ENCODE data around the gene PIBF1. TPM values are rescaled to one million over a fixed set of nuclear protein-coding genes. Genes with fewer than 3 reads are reported as not detected.

Gene PIBF1
- total RNA-seq, 1 donor from 2014 or later, result 32.7 TPM

DNA sequence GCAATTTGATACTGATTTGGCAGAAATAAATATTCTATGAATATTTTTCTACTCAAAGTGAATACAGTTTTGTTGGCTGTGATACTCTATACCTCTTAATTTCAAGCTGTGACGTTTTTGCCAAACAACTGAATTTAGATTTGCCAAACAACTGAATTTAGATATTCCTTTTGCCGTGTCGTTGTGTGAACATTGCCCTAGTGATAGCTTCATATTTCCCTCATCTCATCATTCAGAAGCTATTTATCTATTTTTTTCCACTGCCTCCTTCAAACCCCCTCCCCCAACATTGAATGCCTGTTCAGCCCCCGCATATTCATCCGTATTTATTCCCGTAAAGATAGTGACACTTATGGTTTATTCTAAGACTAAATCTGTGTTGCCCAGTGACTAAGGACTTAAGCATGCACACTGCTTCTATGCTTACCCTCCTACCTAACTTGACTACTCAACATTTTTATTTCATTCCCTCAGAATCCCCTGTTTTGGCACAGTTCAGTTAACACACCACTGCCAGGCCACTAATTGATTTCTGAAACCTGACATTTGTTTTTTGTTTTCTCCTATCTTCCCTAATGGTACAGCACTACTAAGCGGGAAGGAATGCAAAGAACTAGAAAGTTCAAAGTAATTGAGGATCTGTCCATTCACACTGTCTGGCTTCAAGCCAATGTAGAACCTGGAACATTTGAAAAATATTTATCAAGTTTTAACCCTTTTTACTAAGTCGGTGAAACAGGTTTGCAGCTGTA, 274.1 kb downstream of the PIBF1 start:
- CTCF ChIA-PET, result no interaction called here
- Mint-ChIP-seq H3K4me3 (no peak overlapping the region), H3K27me3 (peaks cover 42% of the 10 kb centered on the region), H3K27ac (no peak overlapping the region), H3K36me3 (ENCODE audit: low read depth) (peaks cover 2% of the 10 kb centered on the region), H3K4me1 (peaks cover 18% of the 10 kb centered on the region), H3K9me3 (no peaks in the 10 kb centered on the region)
- TF ChIP-seq, protein P1, sequence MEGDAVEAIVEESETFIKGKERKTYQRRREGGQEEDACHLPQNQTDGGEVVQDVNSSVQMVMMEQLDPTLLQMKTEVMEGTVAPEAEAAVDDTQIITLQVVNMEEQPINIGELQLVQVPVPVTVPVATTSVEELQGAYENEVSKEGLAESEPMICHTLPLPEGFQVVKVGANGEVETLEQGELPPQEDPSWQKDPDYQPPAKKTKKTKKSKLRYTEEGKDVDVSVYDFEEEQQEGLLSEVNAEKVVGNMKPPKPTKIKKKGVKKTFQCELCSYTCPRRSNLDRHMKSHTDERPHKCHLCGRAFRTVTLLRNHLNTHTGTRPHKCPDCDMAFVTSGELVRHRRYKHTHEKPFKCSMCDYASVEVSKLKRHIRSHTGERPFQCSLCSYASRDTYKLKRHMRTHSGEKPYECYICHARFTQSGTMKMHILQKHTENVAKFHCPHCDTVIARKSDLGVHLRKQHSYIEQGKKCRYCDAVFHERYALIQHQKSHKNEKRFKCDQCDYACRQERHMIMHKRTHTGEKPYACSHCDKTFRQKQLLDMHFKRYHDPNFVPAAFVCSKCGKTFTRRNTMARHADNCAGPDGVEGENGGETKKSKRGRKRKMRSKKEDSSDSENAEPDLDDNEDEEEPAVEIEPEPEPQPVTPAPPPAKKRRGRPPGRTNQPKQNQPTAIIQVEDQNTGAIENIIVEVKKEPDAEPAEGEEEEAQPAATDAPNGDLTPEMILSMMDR (IDR thresholded peaks at IDR 0.05), result no peak
- POLR2A ChIA-PET, result no interaction called here
- DNase-seq, result no peak
- intact Hi-C loops (cut with micrococcal nuclease), result loop anchor here (5.0 kb wide), 2 partner anchors 1236 to 1764 kb away; no protein-coding TSS in a partner anchor
- ATAC-seq (ENCODE audit: low read depth), result no peak

DNA sequence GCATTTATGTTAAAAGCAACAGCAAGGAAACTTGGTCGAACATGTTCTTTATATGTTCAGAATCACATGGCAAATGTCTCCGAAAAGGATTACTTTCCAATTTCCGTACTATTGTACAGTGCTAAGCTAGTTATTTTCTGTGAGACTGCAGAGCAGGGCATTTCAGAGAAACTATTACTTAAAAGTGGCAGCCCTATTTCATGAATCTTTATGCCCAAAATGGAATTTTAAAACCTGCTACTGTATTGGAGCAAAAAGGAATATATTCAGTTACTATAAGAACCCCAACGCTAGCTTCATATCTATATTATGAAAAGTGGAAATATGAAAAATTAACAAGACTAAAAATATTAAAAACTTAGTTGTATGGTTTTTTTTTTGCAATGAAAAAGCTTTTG, 274.6 kb downstream of the PIBF1 start:
- ATAC-seq (ENCODE audit: low read depth), result no peak
- intact Hi-C loops (cut with micrococcal nuclease), result loop anchor here (5.0 kb wide), 2 partner anchors 1236 to 1764 kb away; no protein-coding TSS in a partner anchor

DNA sequence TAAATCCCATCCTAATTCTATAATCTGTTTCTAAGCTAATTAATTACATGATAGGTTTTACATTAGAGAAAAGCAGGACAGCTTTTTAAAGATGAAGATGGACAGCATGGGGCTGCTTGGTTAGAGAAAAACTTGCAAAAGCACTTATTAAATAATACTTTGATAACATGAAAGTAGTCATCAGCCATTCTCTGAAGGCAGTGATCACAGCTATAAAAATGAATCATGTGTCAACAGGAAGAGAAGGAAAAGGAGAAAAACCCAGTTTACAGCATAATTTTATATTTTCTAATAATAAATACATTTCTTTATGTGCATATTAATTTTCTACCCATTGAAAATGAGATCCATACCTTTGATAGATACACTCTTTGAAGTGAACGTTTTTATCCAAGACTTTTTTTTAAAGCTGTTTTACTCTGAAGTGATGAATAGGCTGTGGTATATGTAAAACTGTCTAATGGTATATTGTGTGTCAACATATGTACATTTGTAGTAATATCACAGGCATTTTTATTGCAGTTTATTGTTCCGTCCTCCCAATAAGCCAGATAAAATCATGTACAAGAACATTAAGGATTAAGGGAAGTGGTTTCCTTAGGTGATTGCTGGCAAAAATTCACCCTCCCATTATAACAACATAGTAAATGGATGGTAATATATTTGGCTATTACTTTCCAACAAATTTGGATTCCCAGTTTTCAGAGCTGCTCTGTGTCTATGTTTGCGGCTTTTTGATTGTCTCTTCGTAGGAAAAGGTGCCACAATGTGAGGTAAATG, 275.5 kb downstream of the PIBF1 start:
- TF ChIP-seq, protein P1 (IDR thresholded peaks at IDR 0.05), result no peak
- Mint-ChIP-seq H3K27me3 (peaks cover 38% of the 10 kb centered on the region), H3K4me1 (peaks cover 18% of the 10 kb centered on the region), H3K9me3 (no peaks in the 10 kb centered on the region), H3K27ac (no peak overlapping the region), H3K36me3 (ENCODE audit: low read depth) (peaks cover 2% of the 10 kb centered on the region), H3K4me3 (no peak overlapping the region)
- no peak for DNase-seq
- ATAC-seq (ENCODE audit: low read depth), result no peak
- POLR2A ChIA-PET, result no interaction called here
- CTCF ChIA-PET, result no interaction called here
- intact Hi-C loops (cut with micrococcal nuclease), result loop anchor here (1.0 to 5.0 kb wide), 4 partner anchors 275 to 1765 kb away; partner anchors contain the start of genes BORA, MZT1 and PIBF1

More for the DNA sequence above, 274.6 kb downstream of the PIBF1 start:
- H3K4me3 Mint-ChIP-seq, result no peak overlapping the region
- peaks cover 2% of the 10 kb centered on the region for H3K36me3 Mint-ChIP-seq (ENCODE audit: low read depth)
- TF ChIP-seq, protein P1 (IDR thresholded peaks at IDR 0.05), result no peak
- CTCF ChIA-PET, result no interaction called here
- no peaks in the 10 kb centered on the region for H3K9me3 Mint-ChIP-seq
- peaks cover 38% of the 10 kb centered on the region for H3K27me3 Mint-ChIP-seq
- no peak for DNase-seq
- H3K27ac Mint-ChIP-seq, result no peak overlapping the region
- POLR2A ChIA-PET, result no interaction called here
- H3K4me1 Mint-ChIP-seq, result peaks cover 18% of the 10 kb centered on the region

DNA sequence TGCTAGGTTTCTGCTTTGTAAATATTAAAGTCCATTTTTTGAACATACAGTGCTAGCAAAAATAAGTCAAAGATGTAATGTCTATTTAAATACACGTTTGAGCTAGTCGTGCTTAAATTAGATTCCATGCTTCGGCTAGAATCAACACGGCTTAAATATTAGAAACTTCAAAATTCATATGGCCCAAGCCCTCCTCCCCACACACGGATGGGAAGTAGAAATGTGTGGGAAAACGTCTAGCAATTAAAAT, 276.1 kb downstream of the PIBF1 start:
- no peaks in the 10 kb centered on the region for H3K9me3 Mint-ChIP-seq
- CTCF ChIA-PET, result no interaction called here
- TF ChIP-seq, protein P1 (IDR thresholded peaks at IDR 0.05), result no peak

DNA sequence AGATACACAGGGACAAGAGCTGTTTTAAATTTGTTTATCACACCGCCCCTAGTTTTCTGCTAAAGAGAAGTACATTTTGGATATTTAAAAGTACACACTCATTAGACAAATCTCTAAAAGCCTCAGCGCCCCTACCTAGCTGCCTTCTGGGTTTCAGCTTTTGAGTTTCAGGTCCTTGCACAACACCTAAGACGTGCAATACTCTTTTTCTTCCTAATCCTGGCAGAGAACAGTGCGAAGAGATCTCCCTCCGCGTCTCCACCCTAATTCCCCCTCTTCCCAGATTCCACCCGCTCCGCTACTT, 276.5 kb downstream of the PIBF1 start:
- intact Hi-C loops (cut with micrococcal nuclease), result loop anchor here (1.0 to 5.0 kb wide), 4 partner anchors 276 to 1766 kb away; partner anchors contain the start of genes BORA, MZT1 and PIBF1
- ChIA-PET CTCF (interaction anchor here (0.6 kb wide), 1 partner anchor 26 kb away, joined by 3 read pairs; no protein-coding TSS in a partner anchor), POLR2A (no interaction called here)
- no peaks in the 10 kb centered on the region for H3K9me3 Mint-ChIP-seq
- H3K4me1 Mint-ChIP-seq, result peaks cover 18% of the 10 kb centered on the region
- H3K4me3 Mint-ChIP-seq, result peak overlapping the region; percentile 91
- no peak for DNase-seq
- peak overlapping the region; percentile 54 for H3K27ac Mint-ChIP-seq
- H3K36me3 Mint-ChIP-seq (ENCODE audit: low read depth), result peaks cover 2% of the 10 kb centered on the region
- TF ChIP-seq, protein P1 (IDR thresholded peaks at IDR 0.05), result no peak
- H3K27me3 Mint-ChIP-seq, result peaks cover 38% of the 10 kb centered on the region
- ATAC-seq (ENCODE audit: low read depth), result peak; percentile 4

More for the DNA sequence above, 276.1 kb downstream of the PIBF1 start:
- Mint-ChIP-seq H3K27me3 (peaks cover 38% of the 10 kb centered on the region), H3K4me3 (peak overlapping the region; percentile 91), H3K27ac (no peak overlapping the region), H3K4me1 (peaks cover 18% of the 10 kb centered on the region), H3K36me3 (ENCODE audit: low read depth) (peaks cover 2% of the 10 kb centered on the region)
- ATAC-seq (ENCODE audit: low read depth) (no peak), DNase-seq (no peak)
- intact Hi-C loops (cut with micrococcal nuclease), result loop anchor here (1.0 to 5.0 kb wide), 4 partner anchors 276 to 1766 kb away; partner anchors contain the start of genes BORA, MZT1 and PIBF1
- POLR2A ChIA-PET, result no interaction called here

Data from activated B cell treated with CpG ODN at 0.5 μM for 24 hours (primary cell).